HCT116 (cell line): ENCODE results near the gene CRBN. TPM values are rescaled to one million over a fixed set of nuclear protein-coding genes. Genes with fewer than 3 reads are reported as not detected.

Source experiments
- ATAC-seq: fragments of 200-7000 bp; cut with Tn5 transposase; 2 replicates; pipeline ENCODE4 v1.9.1; 2020; ENCODE audit warnings: mild to moderate bottlenecking, moderate library complexity
- BruUV-seq: library from RNA; stranded (reverse); fragments of 400-500 nt; replicated peaks from 2 replicates; lab custom pipeline; 2021; lab: Mats Ljungman, UMichigan
- CTCF ChIA-PET: fragments of 300-600 bp; sonication (Branson Sonifier 250); formaldehyde crosslinking; loops from one replicate; lab custom pipeline; 2021; ENCODE audit warnings: antibody characterized with exemption; lab: Charles Lee
- POLR2A ChIA-PET: fragments of 300-600, 350-600 bp; sonication (Branson Sonifier 250); formaldehyde crosslinking; loops from one replicate; lab custom pipeline; 2021; ENCODE audit warnings: antibody characterized with exemption; lab: Charles Lee
- RAD21 ChIA-PET, 2 experiments: fragments of 300-600 bp; sonication (Branson Sonifier 250); formaldehyde crosslinking; loops; one replicate each; lab custom pipeline; 2023; ENCODE audit warnings: low total read pairs in 2 of 2; ENCODE audit not compliant: uncharacterized antibody in 2 of 2, unreplicated experiment in 2 of 2, low non-redundant PET in 1 of 2; lab: Charles Lee
- DNase-seq: peaks from one replicate; pipeline ENCODE4 v3.0.0-alpha.2; 2010; ENCODE audit warnings: low read depth, low spot score
- H2AFZ ChIP-seq: fragments of 200-600 bp; shearing (Covaris generic), sonication (generic); 2 replicates; pipeline ENCODE4 v1.6.1; 2017; ENCODE audit warnings: low read depth, mixed run types, mixed read lengths, antibody characterized with exemption, low read length; ENCODE audit not compliant: poor library complexity, severe bottlenecking
- H3K27ac ChIP-seq: 2 replicates; pipeline ENCODE4 v1.5.1; 2012; ENCODE audit warnings: low read depth, low read length
- H3K27me3 ChIP-seq: fragments of 200-600 bp; sonication (generic); 2 replicates; pipeline ENCODE4 v1.6.1; 2016; ENCODE audit warnings: mixed run types, low read length, mixed read lengths; ENCODE audit not compliant: insufficient read depth
- H3K36me3 ChIP-seq, 2 experiments: fragments of 200-500 bp in 1 of 2; fragments of 200-600 bp in 1 of 2; sonication (Bioruptor generic) in 1 of 2; sonication (generic) in 1 of 2; 2 replicates each; pipeline versions ENCODE4 v1.5.1 to v1.6.1; 2014 to 2016; ENCODE audit warnings: low read length in 2 of 2, inconsistent platforms in 1 of 2, mixed read lengths in 1 of 2, mixed run types in 1 of 2; ENCODE audit not compliant: insufficient read depth in 2 of 2, control insufficient read depth in 1 of 2
- H3K4me1 ChIP-seq, 2 experiments: fragments of 200-600 bp in 1 of 2; sonication (generic) in 1 of 2; 2 replicates each; pipeline versions ENCODE4 v1.5.1 to v1.6.1; 2012 to 2017; ENCODE audit warnings: low read length in 2 of 2, inconsistent platforms in 1 of 2, mild to moderate bottlenecking in 1 of 2, mixed read lengths in 1 of 2, mixed run types in 1 of 2, moderate library complexity in 1 of 2; ENCODE audit not compliant: insufficient read depth in 2 of 2, control insufficient read depth in 1 of 2
- H3K4me2 ChIP-seq: fragments of 200-600 bp; sonication (generic); 2 replicates; pipeline ENCODE4 v1.6.1; 2017; ENCODE audit warnings: mixed run types, low read length, mixed read lengths
- H3K4me3 ChIP-seq, 2 experiments: fragments of 200-600 bp in 1 of 2; sonication (generic) in 1 of 2; replicated peaks in 1 of 2; 2 replicates each; pipeline ENCODE4 v1.5.1; 2011 to 2016; ENCODE audit warnings: low read length in 2 of 2, control low read depth in 1 of 2, low read depth in 1 of 2, mild to moderate bottlenecking in 1 of 2, mixed read lengths in 1 of 2, mixed run types in 1 of 2
- H3K79me2 ChIP-seq: fragments of 200-600 bp; sonication (generic); 2 replicates; pipeline ENCODE4 v1.6.1; 2017; ENCODE audit warnings: mild to moderate bottlenecking, mixed run types, low read length, moderate library complexity, mixed read lengths; ENCODE audit not compliant: insufficient read depth
- H3K9ac ChIP-seq: fragments of 200-600 bp; sonication (generic); 2 replicates; pipeline ENCODE4 v1.6.1; 2016; ENCODE audit warnings: low read length, mixed read lengths
- H3K9me2 ChIP-seq: fragments of 200-600 bp; sonication (generic), shearing (Covaris generic); 2 replicates; pipeline ENCODE4 v1.6.1; 2017; ENCODE audit warnings: mixed run types, mild to moderate bottlenecking, moderate library complexity; ENCODE audit not compliant: insufficient read depth
- H3K9me3 ChIP-seq, 2 experiments: fragments of 200-500 bp in 1 of 2; fragments of 200-600 bp in 1 of 2; sonication (Bioruptor generic) in 1 of 2; sonication (generic) in 1 of 2; 2 replicates each; pipeline ENCODE4 v1.6.1; 2014 to 2017; ENCODE audit warnings: low read length in 2 of 2, mixed read lengths in 2 of 2, inconsistent platforms in 1 of 2, low read depth in 1 of 2, mild to moderate bottlenecking in 1 of 2, mixed run types in 1 of 2, moderate library complexity in 1 of 2; ENCODE audit not compliant: control insufficient read depth in 1 of 2, insufficient read depth in 1 of 2
- H4K20me1 ChIP-seq: fragments of 200-600 bp; sonication (generic), shearing (Covaris generic); 2 replicates; pipeline ENCODE4 v1.6.1; 2017; ENCODE audit warnings: mixed run types, mild to moderate bottlenecking, moderate library complexity; ENCODE audit not compliant: insufficient read depth
- CBX3 ChIP-seq: IDR thresholded peaks from 2 replicates; pipeline ENCODE4 v1.6.1; 2012; ENCODE audit warnings: low read depth
- CEBPB ChIP-seq: IDR thresholded peaks from 2 replicates; pipeline ENCODE4 v1.6.1; 2012; ENCODE audit warnings: low read depth
- EZH2 ChIP-seq: fragments of 200-600 bp; sonication (generic); IDR thresholded peaks from 2 replicates; pipeline ENCODE4 v1.6.1; 2017; ENCODE audit warnings: antibody characterized with exemption, mixed run types
- EZH2phosphoT487 ChIP-seq: fragments of 200-600 bp; IDR thresholded peaks from 2 replicates; pipeline ENCODE4 v1.6.1; 2018; ENCODE audit warnings: antibody characterized with exemption, borderline replicate concordance
- FOSL1 ChIP-seq: IDR thresholded peaks from 2 replicates; pipeline ENCODE4 v1.6.1; 2012; ENCODE audit warnings: low read depth
- JUND ChIP-seq: IDR thresholded peaks from 2 replicates; pipeline ENCODE4 v1.6.1; 2012
- MAX ChIP-seq: IDR thresholded peaks from 2 replicates; pipeline ENCODE4 v1.6.1; 2012
- POLR2A ChIP-seq: IDR thresholded peaks from 2 replicates; pipeline ENCODE4 v1.7.0; 2011; ENCODE audit warnings: borderline replicate concordance; ENCODE audit not compliant: insufficient read depth, insufficient read length; ENCODE audit errors: extremely low read depth
- RAD21 ChIP-seq: IDR thresholded peaks from 2 replicates; pipeline ENCODE4 v1.6.1; 2012; ENCODE audit warnings: low read depth, mild to moderate bottlenecking
- SIN3A ChIP-seq: IDR thresholded peaks from 2 replicates; pipeline ENCODE4 v1.6.1; 2012; ENCODE audit warnings: low read depth
- TCF7L2 ChIP-seq: IDR thresholded peaks from 2 replicates; pipeline ENCODE4 v1.7.0; 2011; ENCODE audit warnings: borderline replicate concordance, inconsistent platforms; ENCODE audit not compliant: insufficient read depth, insufficient read length; ENCODE audit errors: extremely low read depth
- ZFX ChIP-seq: fragments of 450-650 bp; IDR thresholded peaks from 2 replicates; pipeline ENCODE4 v1.6.1; 2017
- ZNF274 ChIP-seq: fragments of 200-500 bp; sonication (Bioruptor generic); IDR thresholded peaks from 2 replicates; pipeline ENCODE4 v1.6.1; 2014; ENCODE audit warnings: mild to moderate bottlenecking, low read depth, low read length, inconsistent platforms
- intact Hi-C: fragments of 100-400 bp; cut with micrococcal nuclease; formaldehyde crosslinking; loops from 2 replicates; pipeline ENCODE4 v1.10.0; 2022
- total RNA-seq: library from RNA; stranded (reverse); gene quantifications from one replicate; pipeline ENCODE4 v1.2.1, GENCODE V29; 2021; ENCODE audit not compliant: unreplicated experiment
- TF ChIP-seq, protein P1 (sequence below), 3 experiments: fragments of 200-600 bp in 1 of 3; sonication (generic) in 1 of 3; IDR thresholded peaks in 2 of 3; conservative IDR thresholded peaks in 1 of 3; 2 replicates each; pipeline ENCODE4 v1.5.1; 2012 to 2017; ENCODE audit warnings: low read depth in 2 of 3, low read length in 2 of 3, antibody characterized with exemption in 1 of 3, borderline replicate concordance in 1 of 3, control low read depth in 1 of 3, mild to moderate bottlenecking in 1 of 3, mixed read lengths in 1 of 3, mixed run types in 1 of 3, moderate library complexity in 1 of 3; ENCODE audit not compliant: insufficient read depth in 1 of 3

Gene CRBN
- total RNA-seq, 1 experiment from 2014 or later: 29.1 TPM

GRCh38 chr3:3129579-3129978, 49.9 kb downstream of the CRBN start:
- Histone ChIP-seq H3K27ac (no peak overlapping the region), H3K79me2 (peaks cover 65% of the 10 kb centered on the region), H3K4me1 (peaks cover 3 to 18% of the 10 kb centered on the region in 2 experiments; a peak in 2 of 4 replicates), H2AFZ (no peak overlapping the region), H3K9me2 (no peaks in the 10 kb centered on the region), H3K9me3 (no peaks in the 10 kb centered on the region), H4K20me1 (peaks cover 7% of the 10 kb centered on the region; the same call in 1 of the 2 replicates), H3K36me3 (peaks cover 14 to 18% of the 10 kb centered on the region in 2 experiments; a peak in 3 of 4 replicates), H3K9ac (no peak overlapping the region), H3K4me2 (no peak overlapping the region), H3K27me3 (no peaks in the 10 kb centered on the region), H3K4me3 (no peak overlapping the region)
- CTCF ChIA-PET: no interaction called here
- ATAC-seq: no peak
- intact Hi-C loops: no loop called here
- RAD21 ChIA-PET: no interaction called here
- DNase-seq: no peak
- POLR2A ChIA-PET: no interaction called here
- TF ChIP-seq ZFX (no peak), SIN3A (no peak), EZH2phosphoT487 (no peak), EZH2 (no peak), RAD21 (no peak), JUND (no peak), FOSL1 (no peak), CBX3 (no peak), MAX (no peak), ZNF274 (no peak), CEBPB (no peak), TCF7L2 (no peak), POLR2A (no peak)
- TF ChIP-seq, protein P1, sequence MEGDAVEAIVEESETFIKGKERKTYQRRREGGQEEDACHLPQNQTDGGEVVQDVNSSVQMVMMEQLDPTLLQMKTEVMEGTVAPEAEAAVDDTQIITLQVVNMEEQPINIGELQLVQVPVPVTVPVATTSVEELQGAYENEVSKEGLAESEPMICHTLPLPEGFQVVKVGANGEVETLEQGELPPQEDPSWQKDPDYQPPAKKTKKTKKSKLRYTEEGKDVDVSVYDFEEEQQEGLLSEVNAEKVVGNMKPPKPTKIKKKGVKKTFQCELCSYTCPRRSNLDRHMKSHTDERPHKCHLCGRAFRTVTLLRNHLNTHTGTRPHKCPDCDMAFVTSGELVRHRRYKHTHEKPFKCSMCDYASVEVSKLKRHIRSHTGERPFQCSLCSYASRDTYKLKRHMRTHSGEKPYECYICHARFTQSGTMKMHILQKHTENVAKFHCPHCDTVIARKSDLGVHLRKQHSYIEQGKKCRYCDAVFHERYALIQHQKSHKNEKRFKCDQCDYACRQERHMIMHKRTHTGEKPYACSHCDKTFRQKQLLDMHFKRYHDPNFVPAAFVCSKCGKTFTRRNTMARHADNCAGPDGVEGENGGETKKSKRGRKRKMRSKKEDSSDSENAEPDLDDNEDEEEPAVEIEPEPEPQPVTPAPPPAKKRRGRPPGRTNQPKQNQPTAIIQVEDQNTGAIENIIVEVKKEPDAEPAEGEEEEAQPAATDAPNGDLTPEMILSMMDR (IDR thresholded peaks at IDR 0.05 in 2 of 3, conservative IDR thresholded peaks at IDR 0.05 in 1 of 3; ENCODE audit: borderline replicate concordance in 1 of 3, insufficient read depth in 1 of 3, low read depth in 2 of 3, low read length in 2 of 3): no peak
- BruUV-seq: no TSS peak
